Measurements from ENCODE around the gene LRRK1.
"Not testable (repeated sequence)": the region's sequence is repeated elsewhere in the genome, so short reads cannot be mapped to it uniquely, and the experiment has no call there.

Gene LRRK1

DNA sequence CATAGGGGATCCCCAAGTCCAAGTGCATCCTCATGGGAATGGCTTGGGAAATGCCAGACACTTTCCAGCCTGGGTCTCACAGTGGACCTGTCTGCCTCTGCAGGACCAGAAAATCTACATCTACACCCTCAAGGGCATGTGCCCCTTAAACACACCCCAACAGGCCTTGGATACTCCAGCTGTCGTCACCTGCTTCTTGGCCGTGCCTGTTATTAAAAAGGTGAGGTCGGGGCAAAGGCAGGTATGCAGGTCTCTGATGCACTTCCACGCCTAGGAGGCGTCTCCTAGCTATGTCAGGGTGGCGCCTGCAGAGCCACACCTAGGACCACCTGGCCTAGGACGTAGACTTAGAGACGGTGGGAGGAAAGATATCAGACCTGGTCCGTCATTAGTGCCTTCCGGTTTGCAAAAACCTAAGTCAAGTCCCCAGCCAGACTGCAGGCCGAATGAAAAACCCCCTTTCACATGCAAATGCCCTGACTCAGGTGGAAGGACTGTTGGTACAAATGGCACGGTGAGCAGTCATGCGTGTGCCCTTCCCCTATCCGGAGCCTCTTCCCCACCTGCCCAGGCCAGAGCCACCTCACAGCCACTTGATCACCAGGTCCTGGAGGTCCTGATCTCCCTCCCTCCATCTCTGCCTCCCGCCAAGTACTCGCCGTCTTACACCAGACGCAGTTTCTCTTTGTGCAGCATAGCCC is 143.5 kb downstream of the LRRK1 start:
- no peak for DNase-seq

DNA sequence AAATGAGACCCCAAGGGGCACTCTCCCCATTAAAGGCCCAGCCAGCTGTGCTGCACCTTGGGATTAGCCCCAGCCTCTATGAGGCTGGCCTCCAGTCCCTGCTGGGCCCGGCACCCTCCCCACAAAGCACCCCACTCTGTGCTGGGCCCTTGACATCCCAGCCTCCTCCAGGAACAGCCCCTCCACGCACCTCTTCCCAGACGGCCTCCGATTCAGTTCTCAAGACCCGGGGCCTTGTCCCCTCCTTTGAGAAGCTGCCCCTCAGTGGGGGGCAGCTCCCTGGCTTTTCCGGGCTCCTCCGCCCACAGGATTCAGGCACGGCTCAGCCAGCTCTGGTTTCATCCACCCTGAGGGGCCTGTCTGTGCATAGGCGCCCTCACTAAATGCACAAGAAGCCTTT is 144.1 kb downstream of the LRRK1 start:
- no peak for DNase-seq

DNA sequence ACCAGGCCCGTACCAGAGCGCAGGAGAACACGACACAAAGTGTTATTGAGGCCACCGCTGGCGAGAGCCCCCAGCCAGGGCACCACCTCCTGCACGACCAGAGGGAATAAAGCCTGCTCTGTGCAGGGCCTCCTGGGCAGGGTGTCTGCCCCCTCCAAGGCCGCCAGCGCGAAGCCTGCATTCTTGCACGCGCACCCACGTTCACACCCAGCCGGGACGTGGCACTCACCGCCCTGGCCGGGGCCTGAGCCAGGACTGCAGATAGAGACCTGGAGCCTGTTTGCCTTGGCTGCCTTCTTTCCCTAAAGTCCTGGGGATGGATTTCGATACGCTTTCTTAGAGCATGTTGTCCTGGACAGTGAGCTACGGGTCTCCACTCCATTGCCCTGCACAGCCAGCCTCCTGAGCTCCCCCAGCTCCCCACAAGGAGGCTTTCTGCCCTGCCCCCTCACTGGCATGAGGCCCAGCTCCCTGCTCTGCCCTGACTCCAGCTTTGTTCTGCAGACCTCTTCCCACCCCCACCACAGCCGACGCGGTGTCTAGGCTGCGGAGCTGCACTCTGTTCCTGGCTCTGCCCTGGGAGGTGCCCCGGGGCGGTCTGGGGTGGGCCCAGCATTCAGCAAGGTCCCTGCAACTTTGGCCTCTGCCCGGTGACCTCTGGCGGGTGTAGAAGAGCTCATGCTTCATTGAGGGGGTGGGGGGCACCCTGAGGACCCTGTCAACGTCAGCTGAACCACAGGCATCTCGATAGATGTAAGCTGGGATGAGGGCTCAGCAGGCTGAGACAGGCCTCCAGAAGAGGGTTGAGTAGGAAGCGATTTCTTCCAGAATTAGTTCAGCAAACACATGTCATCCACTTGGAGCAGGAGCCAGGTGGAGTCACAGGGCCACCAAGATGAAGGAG is 145.0 kb downstream of the LRRK1 start:
- no peak for DNase-seq

- no peak for DNase-seq
These were observed 145.8 kb downstream of the LRRK1 start for GRCh38 chr15:101064795-101065569.

- no peak for DNase-seq
These were observed 146.5 kb downstream of the LRRK1 start for GRCh38 chr15:101065570-101066221.

DNA sequence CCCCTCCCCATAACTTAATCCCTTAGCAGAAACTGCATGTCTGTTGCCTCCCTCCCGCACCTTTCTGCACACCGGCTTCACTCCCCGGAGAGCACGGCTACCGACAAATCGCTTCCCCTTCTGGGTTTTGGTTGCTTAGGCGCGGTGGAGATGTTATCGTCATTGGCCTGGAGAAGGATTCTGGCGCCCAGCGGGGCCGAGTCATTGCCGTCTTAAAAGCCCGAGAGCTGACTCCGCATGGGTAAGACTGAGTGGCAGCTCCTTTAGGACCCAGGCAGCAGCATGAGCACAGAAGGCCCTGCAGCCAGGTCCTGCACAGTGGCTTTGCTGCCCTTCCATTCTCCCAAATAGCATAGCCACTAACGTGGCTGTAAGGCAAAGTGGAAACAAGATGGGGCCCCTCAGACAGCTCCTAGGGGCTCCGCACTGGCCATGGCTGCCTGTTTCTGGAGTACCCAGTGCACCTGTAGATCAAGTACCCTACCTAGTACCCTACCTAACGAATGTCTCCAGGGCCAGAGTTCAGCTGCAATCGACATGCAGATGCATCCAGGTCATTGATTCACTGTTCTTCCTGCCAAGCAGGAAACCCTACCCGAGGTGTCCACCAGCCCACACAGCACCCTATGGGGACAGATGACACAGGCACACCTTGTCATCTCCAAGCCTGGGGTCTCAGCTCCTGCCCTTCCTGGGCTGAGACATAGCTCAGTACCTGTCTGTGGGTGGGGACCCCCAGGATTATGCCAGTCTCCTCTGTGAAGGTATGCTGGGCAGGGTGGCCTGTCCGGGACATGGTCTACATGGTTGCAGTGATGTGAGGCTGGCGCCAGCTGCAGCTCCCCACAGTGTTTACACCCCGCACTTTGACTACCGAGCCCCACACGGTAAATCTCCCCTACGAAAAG is 147.6 kb downstream of the LRRK1 start:
- DNase-seq, result no peak

GRCh38 chr15:101067660-101068522 is 148.7 kb downstream of the LRRK1 start:
- no peak for DNase-seq

DNA sequence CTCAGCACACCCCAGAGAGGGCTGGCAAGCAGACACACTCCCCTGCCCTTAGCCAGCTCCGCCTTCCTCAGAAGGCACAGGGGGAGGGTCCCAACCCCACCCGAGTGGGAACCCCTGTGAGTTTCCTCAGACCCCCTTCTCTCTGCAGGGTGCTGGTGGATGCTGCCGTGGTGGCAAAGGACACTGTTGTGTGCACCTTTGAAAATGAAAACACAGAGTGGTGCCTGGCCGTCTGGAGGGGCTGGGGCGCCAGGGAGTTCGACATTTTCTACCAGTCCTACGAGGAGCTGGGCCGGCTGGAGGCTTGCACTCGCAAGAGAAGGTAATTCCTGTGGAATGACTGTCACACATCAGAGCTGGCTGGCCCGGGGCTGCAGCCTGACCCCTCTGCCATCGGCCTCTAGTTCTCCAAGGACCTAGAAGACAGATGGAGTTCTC is 149.4 kb downstream of the LRRK1 start:
- no peak for DNase-seq

- no peak for DNase-seq
These were observed 149.9 kb downstream of the LRRK1 start for GRCh38 chr15:101068961-101069653.

GRCh38 chr15:101069654-101069973 is 150.5 kb downstream of the LRRK1 start:
- no peak for DNase-seq

DNA sequence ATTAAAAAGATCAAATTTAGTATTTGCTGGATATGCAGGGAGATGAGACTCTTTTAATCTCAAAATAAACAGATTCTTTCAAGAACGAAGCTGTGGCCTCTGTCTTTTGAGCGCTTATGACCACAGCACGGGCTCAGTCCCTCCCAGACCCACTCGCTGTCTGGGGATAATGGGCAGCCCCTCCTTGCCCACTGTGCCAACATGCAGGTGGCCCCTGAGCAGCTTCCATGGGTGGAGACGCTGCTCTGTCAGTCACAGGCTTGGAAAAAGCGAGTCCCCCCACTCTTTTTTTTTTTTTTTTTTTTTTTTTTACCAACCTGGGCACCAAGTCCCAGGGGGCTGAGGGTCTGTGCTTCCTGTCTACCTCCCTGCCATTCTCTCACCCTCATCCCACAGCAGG is 150.9 kb downstream of the LRRK1 start:
- DNase-seq, result no peak

DNA sequence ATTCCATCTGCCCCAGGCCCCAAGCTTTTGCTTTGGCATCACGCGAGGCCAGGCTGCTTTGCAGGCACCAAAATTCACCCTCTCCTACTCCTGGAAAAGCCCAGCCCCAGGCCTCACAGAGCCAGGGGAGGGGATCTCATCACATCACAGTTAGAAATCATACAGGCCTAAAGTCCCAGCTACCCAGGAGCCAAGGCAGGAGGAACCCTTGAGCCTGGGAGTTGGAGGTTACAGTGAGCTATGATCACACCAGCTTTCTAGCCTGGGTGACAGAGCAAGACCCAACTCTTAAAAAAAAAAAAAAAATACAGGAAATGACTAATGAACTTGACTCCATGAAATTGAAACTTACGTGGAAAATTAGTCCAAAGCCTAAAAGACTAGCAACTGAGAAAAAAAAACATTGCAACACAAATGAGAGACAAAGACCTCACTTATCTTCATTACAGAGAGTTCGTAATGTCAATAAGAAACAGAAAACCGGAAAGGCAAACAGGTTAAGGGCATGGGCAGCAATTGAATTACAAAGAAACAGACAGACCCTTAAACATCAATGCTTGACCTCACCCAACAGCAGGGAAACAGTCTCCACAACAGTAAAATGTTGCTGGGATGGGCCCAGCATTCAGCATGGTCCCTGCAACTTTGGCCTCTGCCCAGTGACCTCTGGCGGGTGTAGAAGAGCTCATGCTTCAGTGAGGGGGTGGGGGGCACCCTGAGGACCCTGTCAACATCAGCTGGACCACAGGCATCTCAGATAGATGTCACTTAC is 151.5 kb downstream of the LRRK1 start:
- no peak for DNase-seq

DNA sequence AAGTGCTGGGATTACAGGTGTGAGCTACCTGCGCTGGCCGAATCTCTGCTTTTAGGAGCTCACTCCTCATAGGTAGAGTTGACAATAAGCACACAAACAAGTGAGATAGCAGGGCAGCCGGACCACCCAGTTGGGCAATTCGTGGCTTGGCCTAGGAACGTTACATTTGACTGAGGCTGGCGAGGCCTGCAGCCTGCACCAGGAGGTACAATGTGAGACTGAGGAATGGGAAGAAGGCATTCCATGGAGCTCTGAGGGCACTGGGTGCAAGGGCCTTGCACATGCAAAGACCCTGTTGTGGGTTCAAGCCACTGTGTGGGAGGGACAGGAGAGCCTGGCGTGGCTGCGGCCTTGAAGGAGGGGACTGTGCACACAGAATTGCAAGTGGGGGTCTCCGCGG is 152.5 kb downstream of the LRRK1 start:
- no peak for DNase-seq

DNA sequence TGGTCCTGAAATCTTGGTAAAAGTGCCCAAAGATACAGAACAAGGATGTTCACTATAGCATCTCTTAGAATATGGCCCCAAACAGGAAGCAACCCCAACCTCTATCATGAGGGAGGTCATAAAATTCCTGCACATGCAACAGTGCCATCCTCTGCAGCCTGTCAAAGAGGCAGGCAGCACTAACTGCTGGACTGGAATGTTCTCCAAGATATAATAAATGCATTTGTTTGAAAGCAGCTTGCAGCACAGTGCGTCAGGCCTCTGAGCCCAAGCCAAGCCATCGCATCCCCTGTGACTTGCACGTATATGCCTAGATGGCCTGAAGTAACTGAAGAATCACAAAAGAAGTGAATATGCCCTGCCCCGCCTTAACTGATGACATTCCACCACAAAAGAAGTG is 153.1 kb downstream of the LRRK1 start:
- DNase-seq, result not testable (repeated sequence)

DNA sequence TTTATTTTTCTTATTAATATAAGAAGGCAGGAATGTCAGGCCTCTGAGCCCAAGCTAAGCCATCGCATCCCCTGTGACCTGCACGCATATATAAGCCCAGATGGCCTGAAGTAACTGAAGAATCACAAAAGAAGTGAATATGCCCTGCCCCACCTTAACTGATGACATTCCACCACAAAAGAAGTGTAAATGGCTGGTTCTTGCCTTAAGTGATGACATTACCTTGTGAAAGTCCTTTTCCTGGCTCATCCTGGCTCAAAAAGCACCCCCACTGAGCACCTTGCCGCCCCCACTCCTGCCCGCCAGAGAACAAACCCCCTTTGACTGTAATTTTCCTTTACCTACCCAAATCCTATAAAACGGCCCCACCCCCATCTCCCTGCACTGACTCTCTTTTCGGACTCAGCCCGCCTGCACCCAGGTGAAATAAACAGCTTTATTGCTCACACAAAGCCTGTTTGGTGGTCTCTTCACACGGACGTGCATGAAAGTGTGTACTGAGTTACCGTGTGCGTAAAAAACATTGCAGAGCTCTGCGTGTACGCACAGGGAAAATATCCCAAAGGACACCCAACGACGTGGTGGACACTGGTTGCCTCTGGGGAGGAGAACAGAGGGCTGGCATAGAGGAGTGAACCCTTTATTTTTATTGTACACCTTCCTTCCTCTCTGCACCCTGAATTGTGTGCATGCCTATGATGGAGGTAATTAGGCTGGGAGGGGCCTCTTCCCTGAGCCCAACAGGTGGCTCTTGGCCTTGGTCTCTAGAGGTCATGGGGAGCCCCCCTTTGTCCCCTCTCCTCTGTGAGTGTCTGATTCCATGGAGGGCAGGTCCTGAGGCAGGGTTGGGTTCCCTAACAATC is 158.9 kb downstream of the LRRK1 start:
- not testable (repeated sequence) for DNase-seq

GRCh38 chr15:101078669-101079323 is 159.6 kb downstream of the LRRK1 start:
- DNase-seq, result no peak

GRCh38 chr15:101081900-101082299 is 162.7 kb downstream of the LRRK1 start:
- DNase-seq, result no peak
